SK-N-DZ (cell line): ENCODE data around the gene GRIP1. TPM values are rescaled to one million over a fixed set of nuclear protein-coding genes. Genes with fewer than 3 reads are reported as not detected.
A peak's percentile ranks its signal among the peaks of the same experiment; 100 is the strongest.

Experiments
- DNase-seq: peaks from one replicate; pipeline ENCODE4 v3.0.0-alpha.2; 2015; ENCODE audit warnings: low spot score
- polyA plus RNA-seq, 2 experiments: library from polyadenylated mRNA; depleted of rRNA; stranded (reverse); fragments of >200 nt; gene quantifications; 2 replicates each; pipeline ENCODE4 v1.2.3, GENCODE V29; 2014

Gene GRIP1, protein sequence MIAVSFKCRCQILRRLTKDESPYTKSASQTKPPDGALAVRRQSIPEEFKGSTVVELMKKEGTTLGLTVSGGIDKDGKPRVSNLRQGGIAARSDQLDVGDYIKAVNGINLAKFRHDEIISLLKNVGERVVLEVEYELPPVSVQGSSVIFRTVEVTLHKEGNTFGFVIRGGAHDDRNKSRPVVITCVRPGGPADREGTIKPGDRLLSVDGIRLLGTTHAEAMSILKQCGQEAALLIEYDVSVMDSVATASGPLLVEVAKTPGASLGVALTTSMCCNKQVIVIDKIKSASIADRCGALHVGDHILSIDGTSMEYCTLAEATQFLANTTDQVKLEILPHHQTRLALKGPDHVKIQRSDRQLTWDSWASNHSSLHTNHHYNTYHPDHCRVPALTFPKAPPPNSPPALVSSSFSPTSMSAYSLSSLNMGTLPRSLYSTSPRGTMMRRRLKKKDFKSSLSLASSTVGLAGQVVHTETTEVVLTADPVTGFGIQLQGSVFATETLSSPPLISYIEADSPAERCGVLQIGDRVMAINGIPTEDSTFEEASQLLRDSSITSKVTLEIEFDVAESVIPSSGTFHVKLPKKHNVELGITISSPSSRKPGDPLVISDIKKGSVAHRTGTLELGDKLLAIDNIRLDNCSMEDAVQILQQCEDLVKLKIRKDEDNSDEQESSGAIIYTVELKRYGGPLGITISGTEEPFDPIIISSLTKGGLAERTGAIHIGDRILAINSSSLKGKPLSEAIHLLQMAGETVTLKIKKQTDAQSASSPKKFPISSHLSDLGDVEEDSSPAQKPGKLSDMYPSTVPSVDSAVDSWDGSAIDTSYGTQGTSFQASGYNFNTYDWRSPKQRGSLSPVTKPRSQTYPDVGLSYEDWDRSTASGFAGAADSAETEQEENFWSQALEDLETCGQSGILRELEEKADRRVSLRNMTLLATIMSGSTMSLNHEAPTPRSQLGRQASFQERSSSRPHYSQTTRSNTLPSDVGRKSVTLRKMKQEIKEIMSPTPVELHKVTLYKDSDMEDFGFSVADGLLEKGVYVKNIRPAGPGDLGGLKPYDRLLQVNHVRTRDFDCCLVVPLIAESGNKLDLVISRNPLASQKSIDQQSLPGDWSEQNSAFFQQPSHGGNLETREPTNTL
- 9.1 and 14.7 TPM in 2 replicates for polyA plus RNA-seq (2014; cell fraction: cytosol; rRNA removed)
- polyA plus RNA-seq (2014; cell fraction: nucleus; rRNA removed), result 7.6 and 10.1 TPM in 2 replicates

DNA sequence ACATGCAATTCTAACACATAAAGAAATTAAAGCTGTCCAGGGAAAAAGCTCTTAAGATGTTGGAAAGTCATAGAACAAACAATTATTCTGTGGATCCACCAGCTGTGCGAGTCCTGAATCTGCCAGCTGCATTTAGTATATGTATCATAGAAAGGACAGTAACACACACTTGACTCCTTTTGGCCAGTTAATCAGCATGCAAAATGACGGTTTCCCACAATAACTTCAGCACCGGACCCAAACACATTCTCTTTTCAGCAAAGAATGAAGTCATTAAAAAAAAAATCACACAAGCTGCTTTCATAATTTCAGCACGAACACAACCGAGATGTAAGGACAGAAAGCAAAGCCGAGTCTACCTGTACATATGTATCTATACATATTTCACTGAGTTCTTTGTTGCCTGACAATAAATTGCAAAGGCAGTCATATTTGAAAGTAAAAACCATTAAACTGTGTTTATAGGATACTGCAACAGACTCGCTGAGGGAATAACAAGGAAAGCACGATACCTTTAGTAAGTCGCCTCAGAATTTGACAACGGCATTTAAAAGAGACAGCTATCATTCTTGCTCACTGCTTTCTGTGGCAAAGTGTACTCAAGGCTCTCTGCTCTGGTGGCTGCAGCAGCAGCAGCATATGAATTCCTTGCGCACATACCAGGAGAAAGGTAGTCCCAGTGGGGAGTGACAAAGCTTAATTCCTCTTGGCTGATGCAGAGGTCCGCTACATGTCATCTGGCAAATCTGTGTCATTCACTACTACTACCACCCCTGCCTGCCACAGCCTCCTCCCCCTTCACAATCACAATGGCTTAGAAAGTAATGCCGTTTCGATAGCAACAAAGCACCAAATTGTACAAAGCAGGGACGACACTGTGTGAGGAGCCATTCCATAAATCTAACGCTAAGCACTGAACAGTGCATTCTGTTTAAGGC, at the start of gene GRIP1:
GRIP1 (minus strand) TSS at position 739 of the 938 bp plus-strand sequence; CDS start at position 567, 172 bp downstream.
- DNase-seq, result peak; percentile 16

DNA sequence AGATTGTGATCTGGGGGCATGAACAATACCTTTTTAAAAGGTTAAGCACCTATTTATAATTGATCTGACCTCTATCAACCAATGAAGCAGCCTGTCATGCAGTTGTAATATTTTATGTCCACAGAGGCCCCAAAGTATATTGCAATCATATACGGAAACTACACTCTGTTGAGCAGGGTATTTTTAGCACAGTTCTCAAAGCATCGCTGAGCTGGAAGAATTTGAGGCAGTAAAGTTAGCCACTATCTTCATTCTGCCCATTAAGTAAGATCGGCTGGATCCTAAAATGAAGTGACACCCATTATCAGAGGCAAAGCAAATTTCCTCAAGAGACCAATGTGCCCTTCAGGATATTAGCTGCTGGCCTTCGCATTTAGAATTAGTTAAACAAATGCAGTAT, 47.7 kb upstream of the GRIP1 start:
- DNase-seq, result no peak

DNA sequence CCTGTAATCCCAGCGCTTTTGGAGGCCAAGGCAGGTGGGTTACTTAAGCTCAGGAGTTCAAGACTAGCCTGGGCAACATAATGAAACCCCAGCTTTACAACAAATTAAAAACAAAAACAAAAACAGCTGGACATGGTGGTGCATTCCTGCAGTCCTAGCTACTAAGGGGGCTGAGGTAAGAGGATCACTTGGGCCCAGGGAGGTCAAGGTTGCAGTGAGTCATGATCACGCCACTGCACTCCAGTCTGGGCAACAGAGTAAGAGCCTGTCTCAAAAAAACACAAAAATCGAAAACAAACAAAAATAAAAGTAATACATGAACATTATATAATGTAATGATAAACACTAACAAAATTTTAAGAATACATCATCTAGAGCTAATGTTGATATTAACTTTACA, 46.2 kb upstream of the GRIP1 start:
- DNase-seq, result no peak

DNA sequence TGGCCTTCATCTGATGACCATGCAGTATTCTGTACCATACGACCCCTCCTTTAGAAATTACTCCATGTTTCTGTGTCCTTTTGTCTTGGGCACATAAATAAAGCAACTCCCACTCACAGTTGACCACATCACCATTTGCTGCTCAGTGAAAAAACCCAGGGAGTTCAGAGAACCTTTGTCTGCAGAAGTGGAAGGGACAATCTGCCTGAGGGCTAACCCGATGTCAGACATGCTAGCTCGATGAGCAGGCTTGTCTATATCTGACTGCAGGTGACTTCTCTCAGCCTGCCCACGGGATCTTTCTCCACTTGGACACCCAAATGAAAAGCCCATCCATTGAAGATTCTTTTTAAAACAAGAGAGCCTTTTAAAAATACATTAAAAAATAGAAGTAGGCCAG, 45.7 kb upstream of the GRIP1 start:
- no peak for DNase-seq

DNA sequence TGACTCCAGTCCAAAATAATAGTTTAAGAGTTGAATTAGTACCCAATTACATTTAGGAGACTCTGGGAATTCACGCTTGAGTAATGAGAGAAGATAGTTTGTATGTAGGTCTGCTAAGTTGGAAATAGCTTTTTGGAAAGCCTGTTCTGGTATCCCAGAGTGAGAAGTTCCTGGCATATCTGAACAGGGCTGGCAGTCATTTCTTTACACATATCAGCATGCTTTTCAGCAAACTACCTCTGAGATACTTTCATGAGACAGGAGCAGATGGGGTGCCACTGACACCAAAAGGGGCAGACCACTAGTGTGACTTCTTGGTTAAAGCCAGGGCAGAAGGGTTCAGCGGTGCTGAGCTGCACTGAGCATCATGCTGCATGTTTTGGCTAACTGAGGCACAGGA, 45.1 kb upstream of the GRIP1 start:
- no peak for DNase-seq

DNA sequence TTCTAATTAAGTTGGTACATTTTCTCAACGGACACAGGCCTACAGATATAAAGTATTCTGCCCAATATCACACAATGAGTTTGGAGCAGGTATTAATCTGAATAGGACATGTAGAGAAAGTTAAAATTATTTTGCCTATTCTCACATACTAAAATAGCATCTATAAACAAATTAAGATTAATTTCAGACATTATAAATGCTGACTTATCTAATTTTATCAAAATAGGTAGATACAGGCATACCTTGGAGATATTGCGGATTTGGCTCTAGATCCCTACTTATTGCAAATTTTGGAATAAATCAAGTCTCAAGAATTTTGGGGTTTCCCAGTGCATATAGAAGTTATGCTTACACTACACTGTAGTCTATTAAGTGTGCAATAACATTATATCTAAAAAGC, 41.0 kb upstream of the GRIP1 start:
- DNase-seq, result no peak

DNA sequence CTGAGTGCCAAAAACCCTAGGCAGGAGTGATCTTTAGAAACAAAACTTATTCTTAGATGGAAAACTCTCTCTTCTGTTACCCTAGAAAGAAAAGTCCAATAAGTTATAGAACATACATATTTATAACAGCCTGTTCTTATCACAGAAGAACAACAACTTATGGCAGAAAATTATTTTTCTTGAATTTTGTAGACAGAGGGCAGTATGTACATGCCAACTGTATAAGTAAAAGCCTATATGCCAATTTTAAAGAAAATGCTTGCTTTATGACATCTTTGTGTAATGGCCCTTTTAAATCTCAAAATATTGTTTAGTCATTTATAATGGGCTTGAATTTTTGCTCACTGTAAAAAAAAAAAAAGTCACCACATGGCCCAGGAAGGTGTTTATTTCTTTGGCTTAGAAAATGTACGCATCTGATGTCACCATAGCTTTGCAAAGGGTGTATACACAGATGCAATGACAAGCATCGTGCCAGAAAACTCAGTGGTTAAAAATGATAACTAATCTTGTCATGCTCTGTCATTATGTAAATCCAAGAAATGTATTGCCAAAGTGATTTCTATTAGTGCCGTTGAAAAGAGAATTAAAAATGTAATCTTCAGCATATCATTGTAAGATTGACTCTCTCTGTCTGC, 38.3 kb upstream of the GRIP1 start:
- DNase-seq, result no peak

DNA sequence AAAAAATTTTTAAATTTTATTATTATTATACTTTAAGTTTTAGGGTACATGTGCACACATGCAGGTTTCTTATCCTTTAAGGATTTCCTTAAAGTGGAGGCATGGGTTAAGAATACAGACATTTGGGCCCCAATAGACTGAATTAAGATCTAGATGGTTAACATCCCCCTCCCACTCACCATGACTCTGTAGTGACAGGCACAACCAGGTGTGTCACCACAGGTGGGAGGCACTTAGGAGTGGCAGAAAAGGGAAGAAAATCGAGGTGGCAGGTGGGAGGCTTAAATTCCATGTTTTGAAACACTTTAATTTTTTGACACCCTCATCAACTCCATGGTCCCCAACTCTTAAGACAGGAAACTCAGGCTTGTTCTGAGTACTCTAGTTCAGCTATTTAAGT, 37.6 kb upstream of the GRIP1 start:
- no peak for DNase-seq

DNA sequence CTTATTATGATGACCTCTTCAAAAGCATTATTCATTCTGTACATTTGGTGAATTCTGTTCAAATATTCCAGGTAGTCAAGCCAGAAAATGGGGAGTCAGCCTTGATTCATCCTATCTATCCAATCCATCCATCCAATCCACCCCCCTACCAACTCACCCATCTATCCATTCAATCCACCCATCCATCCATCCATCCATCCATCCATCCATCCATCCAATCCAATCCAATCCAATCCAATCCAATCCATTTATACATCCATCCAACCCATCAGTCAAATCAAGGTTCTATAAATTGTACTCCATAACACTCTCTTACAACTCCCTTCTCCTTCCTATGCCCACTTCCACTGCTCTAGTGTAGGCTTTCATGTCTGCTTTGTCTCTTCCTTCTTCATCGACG, 35.8 kb upstream of the GRIP1 start:
- DNase-seq, result no peak

DNA sequence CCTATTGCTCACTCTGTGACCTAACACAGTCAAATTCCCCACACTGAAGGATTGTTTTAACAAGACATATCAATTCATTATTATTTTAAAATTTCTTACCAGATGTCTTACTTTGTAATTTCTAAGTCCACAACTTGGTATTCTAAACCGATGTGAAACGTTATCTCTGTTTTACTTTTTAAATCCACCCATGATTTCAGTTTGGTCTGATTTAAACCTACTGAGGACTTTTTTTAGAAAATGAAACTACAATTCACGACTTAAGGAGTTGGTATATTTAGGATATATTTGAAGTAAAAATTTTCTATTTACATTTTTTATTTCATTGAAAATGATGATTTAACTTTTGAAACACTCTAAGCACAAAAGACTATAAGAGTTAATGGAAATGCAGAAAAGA, 35.1 kb upstream of the GRIP1 start:
- DNase-seq, result no peak

DNA sequence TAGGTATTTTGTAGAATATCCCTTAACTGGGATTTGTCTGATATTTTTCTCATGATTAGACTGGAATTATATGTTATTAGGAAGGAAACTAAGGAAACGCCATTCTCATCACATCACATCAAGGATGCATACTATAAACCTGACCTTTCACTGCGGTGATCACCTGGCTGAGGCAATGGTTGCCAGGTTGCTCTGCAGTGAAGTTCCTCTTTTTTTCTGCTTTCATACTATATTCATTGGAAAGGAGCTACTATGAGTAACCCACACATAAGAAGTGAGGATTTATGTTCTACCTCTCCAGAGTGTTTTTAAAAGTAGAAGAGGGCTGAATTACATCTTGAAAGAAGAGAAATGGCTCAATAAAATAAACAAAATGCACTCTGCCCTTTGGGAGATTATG, 31.0 kb upstream of the GRIP1 start:
- DNase-seq, result no peak

DNA sequence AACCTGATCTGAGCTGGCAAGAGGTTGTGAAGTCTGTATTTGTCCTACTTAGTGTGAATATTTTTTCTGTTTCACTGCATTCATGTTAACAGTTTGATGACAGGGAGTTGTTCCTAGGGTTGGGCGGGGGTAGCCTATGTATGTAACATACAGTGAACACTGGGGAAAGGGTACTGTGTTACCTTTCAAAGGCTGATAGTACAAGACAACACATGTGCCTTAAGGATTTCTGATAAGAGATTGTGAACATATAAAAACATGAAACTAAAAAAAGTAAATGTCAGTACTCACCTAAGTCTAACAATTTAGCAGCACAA, 30.5 kb upstream of the GRIP1 start:
- DNase-seq, result no peak

DNA sequence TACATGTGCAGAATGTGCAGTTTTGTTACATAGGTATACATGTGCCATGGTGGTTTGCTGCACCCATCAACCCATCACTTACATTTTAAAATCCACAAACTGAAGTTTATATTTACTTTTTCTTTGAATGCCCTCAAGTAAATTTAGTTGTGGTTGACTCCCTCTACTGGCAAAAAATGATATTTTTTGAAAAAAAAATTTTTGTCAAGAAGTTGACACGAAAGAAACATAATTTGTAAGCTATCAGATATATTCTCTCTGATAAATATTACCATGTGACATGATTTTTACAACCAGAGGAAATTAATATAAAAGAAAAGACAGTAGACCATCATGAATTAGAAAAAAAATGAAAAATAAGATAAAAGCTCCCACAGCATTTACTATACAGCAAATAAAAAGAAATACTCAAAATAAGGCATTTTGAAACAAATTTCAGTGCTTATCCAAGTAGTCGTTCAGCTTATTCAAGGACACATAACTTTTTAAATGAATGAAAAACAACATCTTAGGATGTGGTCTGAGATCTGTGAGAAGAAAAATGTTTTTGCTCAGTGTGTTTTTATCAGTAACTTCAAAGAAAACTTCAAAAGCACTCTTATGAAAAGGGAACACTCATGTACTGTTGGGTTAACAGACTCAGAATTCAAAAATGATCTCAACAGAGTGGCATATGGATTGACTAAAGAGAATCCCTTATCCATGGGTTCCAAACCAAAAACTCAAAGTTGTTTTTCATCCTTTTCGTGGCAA, 30.0 kb upstream of the GRIP1 start:
- DNase-seq, result peak; percentile 15

DNA sequence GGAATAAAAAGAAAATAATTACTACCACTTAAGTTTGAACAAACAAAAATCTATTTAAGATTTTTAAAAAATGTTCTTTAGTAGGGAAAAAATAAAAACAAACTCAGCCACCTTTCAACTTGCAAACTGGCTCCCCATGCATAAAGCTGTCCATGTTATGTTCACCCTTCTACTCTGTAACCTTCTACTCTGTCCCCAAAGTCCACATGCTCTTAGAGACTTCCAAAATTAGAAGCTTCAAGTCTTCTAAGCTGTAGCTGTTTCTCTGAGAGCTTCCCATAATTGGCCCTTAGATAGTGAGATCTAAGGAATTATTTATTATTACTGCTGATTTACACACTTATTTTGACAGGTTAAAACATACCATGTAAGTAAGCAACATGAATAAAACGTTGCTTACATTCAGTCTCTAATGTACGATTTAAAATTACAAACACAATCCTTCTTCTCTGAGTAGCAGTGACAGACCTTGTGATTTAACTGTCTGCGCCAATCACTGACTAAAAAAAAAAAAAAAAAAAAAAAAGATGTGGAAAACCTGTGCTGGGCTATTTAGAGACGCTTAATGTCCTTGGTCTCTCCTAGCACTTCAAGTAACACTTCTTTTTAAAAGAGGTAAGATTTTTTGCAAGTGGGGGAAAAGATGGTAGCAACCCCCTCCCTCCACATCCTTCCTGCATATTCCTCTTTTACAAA, 28.3 kb upstream of the GRIP1 start:
- no peak for DNase-seq

DNA sequence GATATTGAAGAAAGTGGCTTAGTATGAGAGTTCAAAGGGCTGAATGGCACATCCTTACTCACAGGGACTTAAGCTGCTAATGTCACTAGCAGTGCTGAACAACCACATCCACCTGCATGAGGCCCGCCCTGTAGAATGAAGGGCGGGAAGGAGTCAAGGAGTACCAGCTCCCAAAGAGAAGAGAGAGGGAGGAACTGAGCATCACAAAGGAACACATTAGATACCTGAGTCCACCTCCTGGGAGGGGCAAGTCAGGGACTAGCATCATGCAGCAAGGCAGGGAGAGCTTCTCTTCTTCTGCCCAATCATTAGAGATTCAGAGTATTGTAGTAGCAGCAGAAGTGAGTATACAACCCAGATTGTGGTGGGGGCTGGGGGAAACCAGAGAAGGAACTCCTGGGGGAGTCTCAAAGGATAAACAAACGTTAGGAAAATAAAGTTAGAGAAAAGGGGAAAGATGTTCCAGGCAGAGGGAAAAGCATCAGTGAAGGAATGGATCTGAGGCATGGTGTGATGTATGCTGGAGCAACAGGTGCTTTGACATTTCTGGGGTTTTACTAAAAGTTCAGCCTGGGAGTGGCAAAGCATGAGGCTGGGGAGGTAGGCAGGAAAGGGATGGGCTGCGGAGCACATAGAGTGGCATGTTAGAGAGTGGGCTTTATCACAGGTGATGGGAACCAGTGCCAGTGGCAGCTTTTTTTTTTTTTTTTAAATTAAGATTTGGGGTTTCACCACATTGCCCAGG, 21.0 kb upstream of the GRIP1 start:
- DNase-seq, result no peak

DNA sequence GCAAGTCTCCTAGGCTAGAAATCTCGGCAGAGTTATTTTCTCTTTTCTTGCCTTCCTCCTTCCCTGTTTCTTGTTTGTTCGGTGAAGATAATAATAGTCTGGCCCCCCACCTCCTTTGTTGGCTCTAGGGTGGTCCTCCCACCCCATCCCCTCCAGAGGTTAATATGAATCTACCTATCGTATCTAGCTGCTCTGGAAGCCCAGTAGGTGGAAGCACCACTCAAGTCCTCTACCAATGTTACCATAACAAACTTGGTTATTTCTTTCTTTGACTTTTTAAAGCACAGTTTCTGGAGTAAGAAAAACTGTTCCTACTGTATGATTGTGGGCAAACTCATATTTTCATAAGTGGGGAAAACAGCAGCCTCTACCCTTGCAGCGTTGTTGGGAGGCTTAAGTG, 19.7 kb upstream of the GRIP1 start:
- DNase-seq, result no peak

DNA sequence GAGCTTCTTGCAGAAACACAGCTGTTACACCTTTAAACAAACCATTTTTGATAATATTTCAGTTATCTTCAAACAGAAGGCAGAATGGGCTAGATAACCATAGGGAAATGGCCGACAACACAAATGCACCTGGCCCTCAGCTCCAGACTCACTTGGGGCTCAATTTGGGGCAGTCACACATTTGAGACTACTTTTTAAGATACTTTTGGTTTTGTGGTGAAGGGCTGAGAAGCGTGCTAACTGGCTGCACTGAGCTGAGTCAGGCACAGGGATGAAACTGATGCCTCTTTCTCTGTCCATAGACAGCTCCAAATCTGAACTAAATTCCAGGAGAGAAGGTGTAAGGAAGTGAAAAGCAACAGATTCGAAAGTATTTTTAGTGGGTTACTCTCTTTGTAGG, 18.5 kb upstream of the GRIP1 start:
- no peak for DNase-seq
